ENCODE measurements around the gene GRIN2A. TPM values are rescaled to one million over a fixed set of nuclear protein-coding genes. Genes with fewer than 3 reads are reported as not detected.

The GRIN2A gene
- total RNA-seq, 1 donor from 2014 or later, result 1.5 TPM

GRCh38 chr16:9950658-9951057 lies 231.6 kb downstream of the GRIN2A start:
- no peaks in the 10 kb centered on the region for H3K36me3 Mint-ChIP-seq (ENCODE audit: low read depth)
- no peak overlapping the region for H3K27ac Mint-ChIP-seq
- no peak for TF ChIP-seq CTCF (IDR thresholded peaks at IDR 0.05)
- ChIA-PET CTCF (no interaction called here), POLR2A (no interaction called here)
- ATAC-seq (ENCODE audit: low read depth) (no peak), DNase-seq (no peak)
- no peaks in the 10 kb centered on the region for H3K9me3 Mint-ChIP-seq
- no peak overlapping the region for H3K4me3 Mint-ChIP-seq
- H3K4me1 Mint-ChIP-seq, result no peaks in the 10 kb centered on the region
- peaks cover 4% of the 10 kb centered on the region for H3K27me3 Mint-ChIP-seq
- intact Hi-C loops (cut with micrococcal nuclease), result no loop called here

- POLR2A ChIA-PET, result no interaction called here
- no peak for DNase-seq
Observed at GRCh38 chr16:9949396-9949795, 232.8 kb downstream of the GRIN2A start.

GRCh38 chr16:9948933-9949332 lies 233.3 kb downstream of the GRIN2A start:
- peaks cover 2% of the 10 kb centered on the region for H3K27me3 Mint-ChIP-seq

More at GRCh38 chr16:9949396-9949795, 232.8 kb downstream of the GRIN2A start:
- no peaks in the 10 kb centered on the region for H3K36me3 Mint-ChIP-seq (ENCODE audit: low read depth)
- no peak for ATAC-seq (ENCODE audit: low read depth)
- peaks cover 2% of the 10 kb centered on the region for H3K27me3 Mint-ChIP-seq
- no peak overlapping the region for H3K27ac Mint-ChIP-seq
- no peak overlapping the region for H3K4me3 Mint-ChIP-seq
- H3K4me1 Mint-ChIP-seq, result no peaks in the 10 kb centered on the region
- CTCF ChIA-PET, result no interaction called here
- intact Hi-C loops (cut with micrococcal nuclease), result no loop called here
- no peak for TF ChIP-seq CTCF (IDR thresholded peaks at IDR 0.05)
- H3K9me3 Mint-ChIP-seq, result no peaks in the 10 kb centered on the region

GRCh38 chr16:9946022-9946720 lies 236.1 kb downstream of the GRIN2A start:
- TF ChIP-seq CTCF (IDR thresholded peaks at IDR 0.05), result no peak
- POLR2A ChIA-PET, result no interaction called here
- Mint-ChIP-seq H3K27ac (no peak overlapping the region), H3K4me1 (no peaks in the 10 kb centered on the region), H3K9me3 (no peaks in the 10 kb centered on the region), H3K36me3 (ENCODE audit: low read depth) (no peaks in the 10 kb centered on the region), H3K4me3 (no peak overlapping the region), H3K27me3 (peaks cover 2% of the 10 kb centered on the region)
- intact Hi-C loops (cut with micrococcal nuclease), result no loop called here
- no peak for DNase-seq
- no peak for ATAC-seq (ENCODE audit: low read depth)
- CTCF ChIA-PET, result no interaction called here

More at GRCh38 chr16:9948933-9949332, 233.3 kb downstream of the GRIN2A start:
- ChIA-PET POLR2A (no interaction called here), CTCF (no interaction called here)
- intact Hi-C loops (cut with micrococcal nuclease), result no loop called here
- DNase-seq (no peak), ATAC-seq (ENCODE audit: low read depth) (no peak)
- H3K36me3 Mint-ChIP-seq (ENCODE audit: low read depth), result no peaks in the 10 kb centered on the region
- H3K4me3 Mint-ChIP-seq, result no peak overlapping the region
- H3K27ac Mint-ChIP-seq, result no peak overlapping the region
- TF ChIP-seq CTCF (IDR thresholded peaks at IDR 0.05), result no peak
- no peaks in the 10 kb centered on the region for H3K9me3 Mint-ChIP-seq
- no peaks in the 10 kb centered on the region for H3K4me1 Mint-ChIP-seq

GRCh38 chr16:9943121-9943520 lies 239.1 kb downstream of the GRIN2A start:
- ATAC-seq (ENCODE audit: low read depth), result no peak
- intact Hi-C loops (cut with micrococcal nuclease), result no loop called here
- POLR2A ChIA-PET, result no interaction called here

More at GRCh38 chr16:9943121-9943520, 239.1 kb downstream of the GRIN2A start:
- TF ChIP-seq CTCF (IDR thresholded peaks at IDR 0.05), result no peak
- no peak for DNase-seq
- CTCF ChIA-PET, result no interaction called here
- H3K27me3 Mint-ChIP-seq, result peaks cover 2% of the 10 kb centered on the region
- H3K36me3 Mint-ChIP-seq (ENCODE audit: low read depth), result no peaks in the 10 kb centered on the region
- H3K9me3 Mint-ChIP-seq, result no peaks in the 10 kb centered on the region
- no peaks in the 10 kb centered on the region for H3K4me1 Mint-ChIP-seq
- H3K27ac Mint-ChIP-seq, result no peak overlapping the region
- no peak overlapping the region for H3K4me3 Mint-ChIP-seq
